ENCODE data around the gene ZNF385A. TPM values are rescaled to one million over a fixed set of nuclear protein-coding genes. Genes with fewer than 3 reads are reported as not detected.

ZNF385A gene
- total and polyA plus RNA-seq, 2 of the 8 experiments (the other 6 are each of a cell fraction or from before 2014, with no cell fraction given): 5.2 to 14.3 TPM

GRCh38 chr12:54415221-54415929 lies 30.8 kb upstream of the ZNF385A start:
- Histone ChIP-seq H3K4me1 (replicated peaks in 1 of 4; ENCODE audit: control insufficient read depth in 3 of 4, insufficient read depth in 4 of 4, low read length in 3 of 4) (peaks cover 1 to 14% (median 8%) of the 10 kb centered on the region in 4 experiments), H2BK20ac (ENCODE audit: low read length) (no peak overlapping the region), H2BK12ac (ENCODE audit: low read depth, low read length) (no peak overlapping the region), H4K91ac (replicated peaks; ENCODE audit: insufficient read length, low read length) (no peak overlapping the region), H2BK120ac (replicated peaks; ENCODE audit: low read depth, low read length) (no peak overlapping the region), H3K9ac (replicated peaks in 1 of 4; ENCODE audit: extremely low read depth in 1 of 4, low read depth in 3 of 4, low read length in 3 of 4) (no peak overlapping the region), H3K14ac (ENCODE audit: insufficient read length) (no peak overlapping the region), H3K79me2 (ENCODE audit: control insufficient read depth in 1 of 2, insufficient read depth in 2 of 2, low read length in 2 of 2) (no peaks in the 10 kb centered on the region), H3K36me3 (ENCODE audit: control insufficient read depth in 2 of 4, insufficient read depth in 4 of 4, low read length in 3 of 4) (no peaks in the 10 kb centered on the region), H2BK5ac (ENCODE audit: low read depth, low read length) (no peak overlapping the region), H3K23ac (ENCODE audit: insufficient read length) (no peak overlapping the region), H2AK5ac (ENCODE audit: low read depth, low read length) (no peak overlapping the region), H4K5ac (ENCODE audit: insufficient read length, low read depth, low read length) (no peak overlapping the region), H3K27me3 (replicated peaks in 1 of 4; ENCODE audit: control insufficient read depth in 3 of 4, extremely low read depth in 1 of 4, insufficient read depth in 3 of 4, low read length in 3 of 4) (peaks cover 0 to 18% (median 13%) of the 10 kb centered on the region in 4 experiments; a peak in 4 of 7 replicates), H2AFZ (ENCODE audit: low read length) (no peak overlapping the region), H3K4ac (replicated peaks; ENCODE audit: insufficient read length, low read depth, low read length) (no peak overlapping the region), H3K18ac (ENCODE audit: extremely low read depth, low read length) (no peak overlapping the region), H2BK15ac (ENCODE audit: low read length) (no peak overlapping the region), H4K8ac (ENCODE audit: extremely low read depth, insufficient read depth, low read length) (no peak overlapping the region), H3K79me1 (ENCODE audit: low read depth, low read length) (peaks cover 2% of the 10 kb centered on the region; the same call in 1 of the 2 replicates), H3K27ac (ENCODE audit: low read depth, low read length) (no peak overlapping the region), H3K23me2 (ENCODE audit: low read depth, low read length) (peaks cover 5% of the 10 kb centered on the region), H3K4me3 (ENCODE audit: extremely low read depth in 1 of 4, insufficient read depth in 2 of 4, low read depth in 3 of 4, low read length in 4 of 4) (no peak overlapping the region), H3K9me3 (ENCODE audit: insufficient read depth in 2 of 2, low read depth in 1 of 2, low read length in 1 of 2) (no peaks in the 10 kb centered on the region), H3K4me2 (ENCODE audit: insufficient read depth in 1 of 2, low read depth in 2 of 2, low read length in 2 of 2) (no peak overlapping the region), H4K20me1 (replicated peaks in 1 of 2; ENCODE audit: control insufficient read depth in 1 of 2, insufficient read depth in 2 of 2, low read length in 2 of 2) (peaks cover 2% of the 10 kb centered on the region in 2 experiments), H3K56ac (replicated peaks; ENCODE audit: insufficient read length, low read depth, low read length) (no peak overlapping the region)
- ChIA-PET POLR2A (ENCODE audit: partially characterized antibody) (interaction anchor here (1.0 to 2.6 kb wide), 6 partner anchors 12 to 135 kb away, joined by 3 to 16 read pairs (median 4); partner anchors contain the start of genes CBX5 and HNRNPA1), CTCF (ENCODE audit: partially characterized antibody) (interaction anchor here (0.7 to 12.1 kb wide), 11 partner anchors 14 to 158 kb away, joined by 3 to 271 read pairs (median 5); no protein-coding TSS in a partner anchor)
- FAIRE-seq (no peak), DNase-seq (ENCODE audit: low read depth in 1 of 2, low spot score in 2 of 2) (no peak)
- TF ChIP-seq RXRA (IDR thresholded peaks at IDR 0.05; ENCODE audit: insufficient read depth, low read depth, low read length) (no peak), MAX (IDR thresholded peaks at IDR 0.05) (no peak), GTF2F1 (IDR thresholded peaks at IDR 0.05; ENCODE audit: borderline replicate concordance, low read depth, low read length) (no peak), SRF (IDR thresholded peaks at IDR 0.05; ENCODE audit: low read depth, low read length) (no peak), CTBP2 (IDR thresholded peaks at IDR 0.05; ENCODE audit: borderline replicate concordance, insufficient read depth, insufficient read length, low read length) (no peak), TBP (IDR thresholded peaks at IDR 0.05; ENCODE audit: low read depth, low read length) (no peak), YY1 (IDR thresholded peaks at IDR 0.05; ENCODE audit: low read depth, low read length) (no peak), RFX5 (IDR thresholded peaks at IDR 0.05; ENCODE audit: borderline replicate concordance, low read depth, low read length) (no peak), CBX5 (IDR thresholded peaks at IDR 0.05; ENCODE audit: low read depth, low read length) (no peak), RAD21 (IDR thresholded peaks at IDR 0.05 in 1 of 2, conservative IDR thresholded peaks at IDR 0.05 in 1 of 2; ENCODE audit: low read depth in 2 of 2, low read length in 2 of 2) (no peak), E2F6 (IDR thresholded peaks at IDR 0.05) (no peak)
- 91% methylated on average over 4 of the region's 4 CpGs; no CpG with 5 or more reads in 1 of the 2 experiments for WGBS, 2 experiments (ENCODE audit: extremely low coverage in 1 of 2, insufficient coverage in 1 of 2, insufficient read length in 1 of 2, insufficient replicate concordance in 2 of 2, low coverage in 1 of 2, low lambda C conversion rate in 2 of 2, missing lambda C conversion rate in 1 of 2)
